HG02571 (cell line): ENCODE results near the gene ERVFRD-1.

Experiments
- ATAC-seq: cut with Tn5 transposase; IDR thresholded peaks from one replicate; pipeline ENCODE4 v1.9.1; 2021; ENCODE audit warnings: mild to moderate bottlenecking, moderate library complexity; ENCODE audit not compliant: unreplicated experiment

The ERVFRD-1 gene

GRCh38 chr6:11110921-11111768 is at the start of gene ERVFRD-1:
TSS of gene ERVFRD-1 (minus strand) at chr6:11111725. CDS start at chr6:11105310, 6,415 bp downstream.
- ATAC-seq, result no peak

- no peak for ATAC-seq
Observed at GRCh38 chr6:11160199-11160598, 48.7 kb upstream of the ERVFRD-1 start.

DNA sequence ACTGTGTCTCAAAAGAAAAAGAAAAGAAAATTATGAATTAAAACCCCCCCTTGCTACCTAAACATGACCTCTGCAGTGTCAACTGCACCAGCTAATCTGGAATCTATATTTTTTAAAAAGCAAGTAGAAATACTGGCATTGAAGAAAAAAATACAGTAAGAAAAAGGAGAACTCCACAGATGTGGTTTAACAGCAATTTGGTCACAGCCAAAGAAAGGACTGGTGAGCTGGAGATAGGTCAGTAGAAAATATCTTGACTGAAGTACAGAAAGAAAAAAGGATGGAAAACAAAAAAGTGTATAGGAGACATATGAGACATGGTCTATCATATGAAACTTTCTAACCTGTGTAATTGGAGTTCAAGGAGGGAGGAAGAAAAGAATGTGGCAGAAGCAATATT is 44.1 kb upstream of the ERVFRD-1 start:
- ATAC-seq, result no peak

- no peak for ATAC-seq
Observed at GRCh38 chr6:11153447-11153846, 41.9 kb upstream of the ERVFRD-1 start.

GRCh38 chr6:11152581-11152980 is 41.1 kb upstream of the ERVFRD-1 start:
- ATAC-seq, result no peak

- no peak for ATAC-seq
Observed at GRCh38 chr6:11151488-11151887, 40.0 kb upstream of the ERVFRD-1 start.

GRCh38 chr6:11149551-11149950 is 38.0 kb upstream of the ERVFRD-1 start:
- ATAC-seq, result no peak

GRCh38 chr6:11146117-11146826 is 34.7 kb upstream of the ERVFRD-1 start:
- no peak for ATAC-seq

- peak; percentile 63 for ATAC-seq
Observed at GRCh38 chr6:11144393-11144851, 32.9 kb upstream of the ERVFRD-1 start.

DNA sequence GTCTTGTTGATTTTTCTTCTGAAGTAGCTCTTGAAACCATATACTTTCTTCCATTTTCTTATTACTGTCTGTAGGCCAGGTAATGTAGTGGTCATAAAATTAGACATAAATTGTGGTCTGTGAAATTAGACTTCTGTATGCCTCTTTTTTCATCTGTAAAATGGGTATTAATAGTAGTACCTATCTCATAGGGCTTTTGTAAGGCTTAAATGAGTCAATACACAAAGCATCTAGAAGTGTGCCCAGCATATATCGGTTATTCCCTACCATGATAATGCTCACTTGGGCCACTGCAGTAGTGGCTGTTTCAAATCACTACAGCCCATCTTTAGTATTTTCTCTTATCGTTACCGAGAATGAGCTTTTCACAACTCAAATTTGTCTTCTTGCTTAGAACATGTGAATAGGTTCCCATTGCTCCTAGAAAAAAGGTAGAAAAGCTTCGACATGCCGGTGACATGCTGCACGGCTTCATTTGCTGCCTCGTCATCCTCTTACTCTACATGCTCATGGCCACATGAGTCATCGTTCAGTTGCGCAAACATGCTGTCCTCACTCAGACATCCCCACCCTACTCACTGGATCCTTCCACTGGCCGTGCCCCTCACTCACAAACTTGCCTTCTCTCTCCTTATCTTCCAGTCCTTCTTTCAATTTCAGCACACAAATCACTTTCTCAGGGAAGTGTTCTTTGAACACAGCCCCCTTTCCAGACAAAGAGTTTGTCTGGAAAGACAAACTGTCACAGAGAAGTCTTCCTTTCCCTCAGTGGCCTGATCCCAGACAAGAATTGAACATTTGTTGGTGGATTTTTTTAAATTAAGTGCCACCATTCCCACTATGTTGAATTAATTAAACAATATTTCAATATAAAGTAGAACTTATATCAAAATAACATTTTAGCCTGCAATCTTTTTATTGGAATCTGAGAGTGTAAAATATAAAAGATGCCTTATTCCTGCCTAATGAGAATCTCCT is 32.2 kb upstream of the ERVFRD-1 start:
- ATAC-seq, result no peak

GRCh38 chr6:11142296-11143027 is 30.9 kb upstream of the ERVFRD-1 start:
- ATAC-seq, result no peak

DNA sequence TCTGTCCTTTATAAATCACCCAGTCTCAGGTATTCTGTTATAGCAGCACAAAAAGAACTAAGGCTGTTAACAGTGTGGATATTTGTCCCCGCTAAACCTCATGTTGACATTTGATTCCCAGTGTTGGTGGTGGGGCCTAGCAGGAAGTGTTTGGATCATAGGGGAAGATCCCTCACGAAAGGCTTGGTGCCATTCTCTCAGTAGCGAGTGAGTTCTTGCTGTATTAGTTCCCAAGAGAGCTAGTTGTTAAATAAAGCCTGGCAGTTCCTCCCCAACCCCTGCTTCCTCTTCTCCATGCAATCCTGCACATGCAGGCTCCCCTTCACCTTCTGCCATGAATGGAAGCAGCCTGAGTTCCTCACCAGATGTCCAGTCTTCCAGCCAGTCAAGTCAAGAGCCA is 29.8 kb upstream of the ERVFRD-1 start:
- ATAC-seq, result no peak

DNA sequence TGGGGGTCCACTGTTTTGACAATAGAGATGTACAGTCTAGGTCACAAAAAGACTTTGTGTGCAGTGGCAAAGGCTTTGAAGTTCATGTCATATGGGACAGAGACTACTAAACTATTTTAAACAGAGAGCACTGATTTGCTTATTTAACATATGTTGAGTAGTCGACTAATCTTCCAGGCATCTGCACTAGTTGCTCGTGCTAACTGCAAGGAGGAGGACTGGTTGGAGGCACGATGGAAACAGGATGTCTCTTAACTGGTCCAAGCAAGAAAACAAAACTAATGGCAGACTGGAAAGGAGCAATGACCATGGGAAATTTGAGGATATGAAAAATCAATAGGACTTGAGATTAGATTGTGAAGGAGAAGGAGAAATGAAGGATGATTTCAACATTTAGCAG is 28.5 kb upstream of the ERVFRD-1 start:
- ATAC-seq, result no peak

- ATAC-seq, result no peak
Observed at GRCh38 chr6:11139051-11139960, 27.8 kb upstream of the ERVFRD-1 start.

DNA sequence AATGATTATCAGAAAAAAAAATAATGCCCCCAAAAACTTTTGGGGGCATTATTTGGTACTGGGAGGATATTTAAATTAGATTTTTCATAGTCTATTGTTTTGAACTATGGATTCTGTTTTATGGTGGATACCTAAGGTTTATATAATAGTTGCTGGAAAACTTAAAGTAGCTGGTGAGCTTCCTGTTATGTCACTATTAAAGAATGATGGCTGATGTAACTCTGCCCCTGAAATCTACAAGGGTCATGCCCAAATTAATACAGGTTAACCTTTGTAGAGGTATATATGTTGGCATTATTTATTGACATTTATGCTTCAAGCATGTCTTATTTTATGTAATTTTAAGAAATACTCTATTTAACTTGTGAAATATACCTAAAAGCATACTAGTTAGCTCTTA is 25.3 kb upstream of the ERVFRD-1 start:
- ATAC-seq, result no peak

GRCh38 chr6:11133281-11133680 is 21.8 kb upstream of the ERVFRD-1 start:
- ATAC-seq, result no peak

DNA sequence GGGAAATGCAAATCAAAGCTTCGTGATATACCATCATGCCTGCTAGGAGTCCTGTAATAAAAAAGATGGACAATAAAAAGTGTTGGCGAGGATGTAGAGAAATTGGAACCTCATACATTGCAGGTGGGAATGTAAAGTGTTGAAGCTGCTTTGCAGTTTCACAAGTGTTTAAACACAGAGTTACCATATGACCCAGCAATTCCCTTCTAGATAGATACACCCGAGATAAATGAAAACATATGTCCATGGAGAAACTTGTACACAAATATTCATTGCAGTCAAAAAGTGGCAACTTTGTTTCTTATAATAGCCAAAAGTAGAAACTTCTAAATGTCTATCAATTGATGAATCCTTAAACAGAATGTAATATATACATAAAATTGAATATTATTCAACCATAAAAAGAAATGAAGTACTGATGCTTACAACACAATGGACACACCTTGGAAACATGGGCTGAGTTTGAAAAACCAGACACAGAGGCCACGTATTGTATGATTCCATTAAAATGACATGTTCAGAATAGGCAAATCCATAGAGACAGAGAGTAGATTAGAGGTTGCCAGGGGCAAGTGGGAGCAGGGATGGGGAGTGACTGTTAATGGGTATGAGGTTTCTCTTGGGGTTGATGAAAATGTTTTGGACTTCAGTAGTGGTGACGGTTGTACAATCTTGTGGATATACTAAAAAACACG is 20.8 kb upstream of the ERVFRD-1 start:
- no peak for ATAC-seq

- ATAC-seq, result no peak
Observed at GRCh38 chr6:11130605-11131004, 19.1 kb upstream of the ERVFRD-1 start.
